ENCODE measurements around the gene OR4B1.
A peak's percentile ranks its signal among the peaks of the same experiment; 100 is the strongest.
"Not testable (repeated sequence)": the region's sequence is repeated elsewhere in the genome, so short reads cannot be mapped to it uniquely, and the experiment has no call there.

The OR4B1 gene, protein sequence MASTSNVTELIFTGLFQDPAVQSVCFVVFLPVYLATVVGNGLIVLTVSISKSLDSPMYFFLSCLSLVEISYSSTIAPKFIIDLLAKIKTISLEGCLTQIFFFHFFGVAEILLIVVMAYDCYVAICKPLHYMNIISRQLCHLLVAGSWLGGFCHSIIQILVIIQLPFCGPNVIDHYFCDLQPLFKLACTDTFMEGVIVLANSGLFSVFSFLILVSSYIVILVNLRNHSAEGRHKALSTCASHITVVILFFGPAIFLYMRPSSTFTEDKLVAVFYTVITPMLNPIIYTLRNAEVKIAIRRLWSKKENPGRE

GRCh38 chr11:48216510-48216909 is at the start of gene OR4B1:
Gene OR4B1, plus strand, starts transcription at chr11:48216810. Its CDS starts 0 bp downstream, at chr11:48216810.
- no peak for DNase-seq

DNA sequence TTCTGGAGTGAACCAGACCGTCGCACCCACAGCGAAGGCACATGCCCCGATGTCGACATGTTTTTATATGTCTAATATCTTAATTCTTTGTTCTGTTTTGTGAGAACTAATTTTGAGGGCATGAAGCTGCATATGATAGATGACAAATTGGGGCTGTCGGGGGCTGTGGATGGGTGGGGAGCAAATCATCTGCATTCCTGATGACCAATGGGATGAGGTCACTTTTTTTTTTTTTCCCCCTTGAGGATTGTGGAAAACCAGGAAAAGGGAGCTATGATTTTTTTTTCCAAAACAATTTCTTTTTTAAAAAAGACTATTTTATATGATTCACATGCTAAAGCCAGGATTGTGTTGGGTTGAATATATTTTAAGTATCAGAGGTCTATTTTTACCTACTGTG is 49.2 kb upstream of the OR4B1 start:
- no peak for DNase-seq

DNA sequence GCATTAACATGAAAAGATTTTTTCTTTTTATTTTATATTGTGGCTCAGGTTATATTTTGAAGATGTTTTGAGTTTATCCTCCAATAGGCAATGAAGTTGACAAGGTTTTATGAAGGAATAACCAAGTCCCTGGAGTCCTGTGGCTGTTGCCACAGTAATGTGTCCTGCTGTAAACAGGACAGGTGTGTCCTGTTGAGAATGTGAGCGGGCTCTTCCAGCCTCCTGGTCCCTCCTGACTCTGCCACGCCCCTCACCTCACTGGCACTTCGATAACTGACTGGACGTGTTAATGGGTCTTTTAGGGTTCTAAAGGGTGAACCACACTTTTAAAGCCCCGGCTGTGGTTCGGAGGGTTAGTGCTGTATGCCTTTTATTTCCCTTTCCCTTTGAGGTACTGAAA is 47.8 kb upstream of the OR4B1 start:
- no peak for DNase-seq

- no peak for DNase-seq
Observed at GRCh38 chr11:48169259-48169658, 47.4 kb upstream of the OR4B1 start.

DNA sequence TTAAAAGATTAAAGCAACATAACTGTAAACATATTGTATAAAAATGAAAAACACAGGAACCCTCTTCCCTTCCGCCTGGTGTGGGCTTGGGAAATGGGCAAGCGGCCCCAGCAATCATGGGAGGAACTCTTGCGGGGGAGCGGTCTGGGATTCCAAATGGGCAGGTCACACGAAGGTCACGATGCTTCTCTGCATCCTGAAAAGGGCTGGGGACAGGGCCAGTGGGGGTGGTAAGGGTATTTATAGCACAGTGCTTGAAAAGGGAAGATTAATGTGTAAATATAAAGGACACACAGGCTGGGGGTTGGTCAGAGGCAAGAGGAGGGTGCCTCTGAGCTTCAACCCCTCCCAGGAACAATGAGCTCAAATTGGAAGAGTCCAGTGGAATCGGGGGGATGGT is 46.9 kb upstream of the OR4B1 start:
- no peak for DNase-seq

GRCh38 chr11:48170241-48171233 is 46.1 kb upstream of the OR4B1 start:
- peak; percentile 45 for DNase-seq

DNA sequence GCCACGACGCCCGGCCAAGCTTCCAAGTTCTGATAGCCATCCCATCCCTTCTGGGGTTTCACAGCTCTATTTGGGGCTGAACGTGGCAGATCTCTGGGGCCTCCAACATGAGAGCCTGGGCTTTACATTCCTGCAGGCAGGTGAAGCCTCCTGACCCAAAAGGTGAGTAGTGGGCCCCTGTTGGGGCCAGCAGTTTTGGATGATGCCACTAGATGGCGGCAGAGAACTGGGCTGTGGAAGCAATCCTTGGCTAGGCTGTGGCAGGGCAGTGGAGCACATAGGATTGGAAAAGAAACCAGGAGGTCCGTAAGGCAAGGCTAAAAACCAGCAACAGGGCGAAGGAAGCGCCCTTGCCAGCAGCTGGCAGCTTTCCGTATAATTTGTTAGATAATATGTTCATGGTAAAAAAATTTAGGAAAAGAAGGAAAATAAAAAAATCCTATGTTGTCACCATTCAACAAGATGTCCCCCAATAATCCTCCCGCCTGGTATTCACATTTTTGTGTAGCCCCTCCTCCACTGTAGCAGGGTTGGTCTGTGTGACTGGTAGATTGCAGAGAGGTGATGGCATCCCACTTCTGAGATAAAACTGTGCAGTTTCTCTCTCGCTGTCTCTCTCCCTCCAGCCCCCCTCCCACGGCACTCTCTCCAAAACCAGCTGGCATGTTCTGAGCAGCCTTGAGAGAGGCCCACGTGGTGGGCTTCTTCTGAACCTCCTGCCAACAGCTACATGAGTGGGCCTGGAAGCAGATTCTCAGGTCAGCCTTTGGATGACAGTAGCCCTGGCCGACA is 43.6 kb upstream of the OR4B1 start:
- DNase-seq, result peak; percentile 38

GRCh38 chr11:48177661-48178060 is 38.9 kb upstream of the OR4B1 start:
- no peak for DNase-seq

- no peak for DNase-seq
Observed at GRCh38 chr11:48180627-48181026, 36.0 kb upstream of the OR4B1 start.

DNA sequence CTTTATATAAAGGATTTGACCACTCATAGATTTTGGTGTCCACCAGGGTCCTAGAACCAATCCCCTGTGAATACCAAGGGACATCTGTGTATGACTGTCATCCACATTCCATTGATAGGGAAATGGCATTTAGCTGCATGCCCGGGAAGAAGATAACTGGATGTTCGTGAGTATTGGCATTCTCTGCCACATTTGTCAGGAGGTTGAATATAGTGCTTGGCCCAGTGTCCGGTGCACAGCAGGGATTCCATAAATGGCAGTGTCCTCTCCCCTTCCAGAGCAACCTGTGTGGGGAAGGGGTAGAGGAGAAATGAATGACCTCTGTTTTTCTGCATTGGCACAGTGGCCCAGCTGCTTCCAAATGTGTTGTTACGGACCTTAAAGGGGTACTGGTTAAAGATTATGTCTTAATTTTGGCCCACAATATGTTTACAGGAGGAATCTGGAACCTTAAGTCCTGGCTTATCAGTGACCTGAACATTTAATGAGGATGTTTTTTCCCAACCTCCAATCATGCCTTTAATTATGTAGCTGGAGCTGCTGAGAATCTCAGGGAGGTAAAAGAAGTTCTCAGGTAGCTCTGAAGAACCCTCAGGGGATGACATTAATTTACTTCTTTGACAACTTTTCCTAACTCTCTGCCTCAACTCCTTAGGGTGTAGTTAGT is 33.6 kb upstream of the OR4B1 start:
- no peak for DNase-seq

DNA sequence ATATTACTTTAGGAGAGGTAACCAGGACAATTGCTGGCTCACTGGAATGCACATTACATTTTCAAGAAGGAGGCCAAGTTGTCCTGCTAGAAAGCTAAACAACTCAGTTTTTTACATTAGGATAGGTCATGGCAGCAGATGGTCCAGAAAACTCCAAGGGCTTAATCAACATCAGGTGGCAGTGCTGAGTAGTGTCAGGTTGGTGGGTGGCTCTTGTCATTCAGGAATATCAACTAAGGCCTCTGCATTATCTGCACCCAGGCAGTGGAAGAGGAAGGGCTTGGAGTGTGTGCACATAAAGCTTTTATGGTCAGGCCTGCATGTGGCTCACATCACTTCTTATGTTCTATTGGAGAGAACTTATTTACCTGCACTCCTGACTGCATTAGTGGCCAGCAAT is 32.2 kb upstream of the OR4B1 start:
- no peak for DNase-seq

- not testable (repeated sequence) for DNase-seq
Observed at GRCh38 chr11:48190906-48191654, 25.5 kb upstream of the OR4B1 start.

- no peak for DNase-seq
Observed at GRCh38 chr11:48193876-48194275, 22.7 kb upstream of the OR4B1 start.

DNA sequence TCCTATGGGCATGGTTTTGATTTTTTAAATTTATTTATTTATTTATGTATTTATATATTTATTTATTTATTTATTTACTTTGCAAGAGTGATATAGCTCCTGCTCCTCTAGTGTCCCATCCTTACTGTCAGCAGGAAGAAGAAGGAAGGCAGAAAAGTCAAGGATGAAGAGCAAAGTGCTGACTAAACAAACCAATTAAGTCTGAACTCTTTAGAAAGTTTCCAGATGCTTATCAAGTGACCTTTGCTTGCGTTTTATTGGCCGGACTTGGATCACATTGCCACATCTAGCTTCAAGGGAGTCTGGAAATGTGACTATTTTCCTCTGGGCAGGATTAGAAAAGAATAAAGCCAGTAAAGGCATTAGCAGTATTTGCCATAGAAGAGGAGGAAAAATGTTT is 8.7 kb upstream of the OR4B1 start:
- no peak for DNase-seq

GRCh38 chr11:48210052-48210451 is 6.6 kb upstream of the OR4B1 start:
- peak; percentile 7 for DNase-seq

DNA sequence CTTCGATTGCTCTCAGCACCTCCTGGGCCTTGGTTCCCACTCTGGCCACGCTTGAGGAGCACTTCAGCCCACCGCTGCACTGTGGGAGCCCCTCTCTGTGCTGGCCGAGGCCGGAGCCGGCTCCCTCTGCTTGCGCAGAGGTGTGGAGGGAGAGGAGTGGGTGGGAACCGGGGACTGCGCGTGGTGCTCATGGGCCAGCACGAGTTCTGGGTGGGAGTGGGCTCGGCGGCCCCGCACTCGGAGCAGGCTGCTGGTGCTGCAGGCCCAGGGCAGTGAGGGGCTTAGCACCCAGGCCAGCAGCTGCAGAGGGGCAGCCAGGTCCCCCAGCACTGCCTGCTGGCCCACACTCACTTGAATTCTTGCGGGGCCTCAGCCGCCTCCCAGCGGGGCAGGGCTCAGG is 12.2 kb downstream of the OR4B1 start:
- no peak for DNase-seq

GRCh38 chr11:48230057-48230456 is 13.4 kb downstream of the OR4B1 start:
- not testable (repeated sequence) for DNase-seq

DNA sequence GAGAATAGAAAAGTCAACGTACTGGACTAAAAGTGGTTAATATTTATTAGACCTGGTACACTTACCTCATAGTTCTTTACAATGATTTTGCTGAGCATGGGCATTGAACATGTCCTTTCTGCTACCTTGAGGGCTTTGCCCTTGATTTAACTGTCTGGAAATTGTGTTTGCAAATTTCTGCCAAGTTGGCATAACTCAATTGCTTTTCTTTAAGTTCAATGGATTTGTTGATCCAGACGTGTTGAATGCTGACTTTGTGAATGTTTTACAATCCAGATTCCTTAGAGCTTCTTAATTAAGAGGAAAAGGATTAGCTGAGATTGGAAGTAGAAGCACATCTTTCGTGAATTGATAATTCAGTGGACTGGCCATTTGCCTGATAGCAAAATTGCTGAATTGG is 21.1 kb downstream of the OR4B1 start:
- DNase-seq, result no peak

DNA sequence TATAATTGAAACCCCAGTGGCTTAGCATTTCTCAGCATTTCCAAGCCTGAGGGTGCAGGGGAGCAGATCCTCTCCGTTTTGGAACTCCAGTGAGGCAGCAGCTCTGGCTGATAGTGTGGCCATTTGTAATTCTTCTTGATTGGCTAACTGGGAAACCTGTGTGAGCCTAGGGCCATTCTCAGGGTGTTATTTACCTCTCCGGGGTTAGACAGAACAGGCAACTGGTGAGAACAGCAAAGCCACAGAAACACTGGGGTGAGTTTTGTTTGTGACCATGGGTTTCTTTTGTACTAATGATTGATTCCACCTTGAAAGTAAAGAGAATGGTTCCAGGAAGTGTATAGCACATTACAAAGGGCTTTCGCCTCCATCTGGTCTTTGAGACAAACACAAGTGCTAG is 25.9 kb downstream of the OR4B1 start:
- DNase-seq, result no peak

- no peak for DNase-seq
Observed at GRCh38 chr11:48244804-48245203, 28.2 kb downstream of the OR4B1 start, which contains the start of gene OR4X2. Gene OR4X2, plus strand, starts transcription at chr11:48245104. Its CDS starts 0 bp downstream, at chr11:48245104.

- no peak for DNase-seq
Observed at GRCh38 chr11:48248902-48249301, 32.3 kb downstream of the OR4B1 start.

GRCh38 chr11:48261600-48261999 is 45.0 kb downstream of the OR4B1 start:
- no peak for DNase-seq

Measured in suppressor macrophage treated with lipopolysaccharide for 4 hours (primary cell).